Liver (tissue), 9 donors: ENCODE measurements around the gene PEAK3. TPM values are rescaled to one million over a fixed set of nuclear protein-coding genes. Genes with fewer than 3 reads are reported as not detected.

ENCODE experiments used
- DNase-seq: peaks from one replicate; pipeline ENCODE4 v3.0.0-alpha.2; 2017; ENCODE audit warnings: low spot score
- H3K27ac ChIP-seq, 2 donors: one replicate each; pipeline ENCODE4 v1.7.0; 2013; ENCODE audit warnings: inconsistent platforms in 2 of 2, low read length in 2 of 2, control low read depth in 1 of 2, low read depth in 1 of 2, mild to moderate bottlenecking in 1 of 2
- H3K27me3 ChIP-seq, 4 donors: one replicate each; pipeline versions ENCODE4 v1.6.1 to v1.7.0; 2013; ENCODE audit warnings: low read length in 3 of 4, inconsistent platforms in 1 of 4, mild to moderate bottlenecking in 1 of 4, moderate library complexity in 1 of 4; ENCODE audit not compliant: control insufficient read depth in 4 of 4, insufficient read depth in 4 of 4
- H3K36me3 ChIP-seq, 4 donors: one replicate each; pipeline versions ENCODE4 v1.6.1 to v1.7.0; 2013; ENCODE audit warnings: low read length in 3 of 4, mild to moderate bottlenecking in 3 of 4, low read depth in 1 of 4, moderate library complexity in 1 of 4; ENCODE audit not compliant: control insufficient read depth in 4 of 4, insufficient read depth in 3 of 4
- H3K4me1 ChIP-seq, 4 donors: one replicate each; pipeline versions ENCODE4 v1.6.1 to v1.7.0; 2013; ENCODE audit warnings: low read length in 3 of 4, mild to moderate bottlenecking in 3 of 4, moderate library complexity in 1 of 4; ENCODE audit not compliant: control insufficient read depth in 4 of 4, insufficient read depth in 4 of 4
- H3K4me3 ChIP-seq, 3 donors: one replicate each; pipeline versions ENCODE4 v1.6.1 to v1.7.0; 2013; ENCODE audit warnings: low read length in 3 of 3, control low read depth in 1 of 3, low read depth in 1 of 3, mild to moderate bottlenecking in 1 of 3
- H3K9ac ChIP-seq, 2 donors: one replicate each; pipeline ENCODE4 v1.7.0; 2013; ENCODE audit warnings: low read length in 2 of 2, mild to moderate bottlenecking in 2 of 2, moderate library complexity in 2 of 2, control low read depth in 1 of 2, low read depth in 1 of 2
- H3K9me3 ChIP-seq, 4 donors: one replicate each; pipeline versions ENCODE4 v1.6.1 to v1.7.0; 2013; ENCODE audit warnings: low read length in 3 of 4; ENCODE audit not compliant: control insufficient read depth in 4 of 4
- FOXA2 ChIP-seq: IDR thresholded peaks from 2 replicates; pipeline ENCODE4 v1.6.1; 2016; ENCODE audit warnings: antibody characterized with exemption
- HNF4A ChIP-seq, 2 donors: conservative IDR thresholded peaks; 2 replicates each; pipeline ENCODE4 v1.6.1; 2016; ENCODE audit warnings: antibody characterized with exemption in 2 of 2, mild to moderate bottlenecking in 2 of 2
- HNF4G ChIP-seq: IDR thresholded peaks from 2 replicates; pipeline ENCODE4 v1.6.1; 2016; ENCODE audit warnings: antibody characterized with exemption
- NR2F2 ChIP-seq: IDR thresholded peaks from 2 replicates; pipeline ENCODE4 v1.6.1; 2016; ENCODE audit warnings: antibody characterized with exemption
- RAD21 ChIP-seq, 2 donors: IDR thresholded peaks; 2 replicates each; pipeline ENCODE4 v1.6.1; 2016; ENCODE audit warnings: antibody characterized with exemption in 2 of 2, mild to moderate bottlenecking in 2 of 2
- YY1 ChIP-seq: IDR thresholded peaks from 2 replicates; pipeline ENCODE4 v1.6.1; 2016; ENCODE audit warnings: antibody characterized with exemption, mild to moderate bottlenecking
- WGBS: extraction: QIAGEN DNeasy Blood & Tissue Kit; methylation state at CpG from one replicate; pipeline ENCODE4 v1.1.7; 2013; 5-methylcytosine and 5-hydroxymethylcytosine counted together
- polyA plus RNA-seq, 2 donors: library from polyadenylated mRNA; stranded (reverse) in 1 of 2; unstranded in 1 of 2; fragments of 200-250 nt in 1 of 2; fragments of >200 nt in 1 of 2; fragmentation: Nextera tagmentation in 1 of 2; extraction: Ambion mirVana in 1 of 2; gene quantifications; one replicate each; pipeline versions ENCODE4 v1.2.1 to v1.2.3, GENCODE V29; 2013 to 2015
- total RNA-seq, 2 donors: library from RNA; depleted of rRNA; stranded (reverse); fragments of >200 nt; gene quantifications; one replicate each; pipeline ENCODE4 v1.2.3, GENCODE V29; 2014
- TF ChIP-seq, protein P1 (sequence below): IDR thresholded peaks from 2 replicates; pipeline ENCODE4 v1.6.1; 2016; ENCODE audit warnings: antibody characterized with exemption
- TF ChIP-seq, protein P2 (sequence below): IDR thresholded peaks from 2 replicates; pipeline ENCODE4 v1.6.1; 2016; ENCODE audit warnings: antibody characterized with exemption
- TF ChIP-seq, protein P3 (sequence below): IDR thresholded peaks from 2 replicates; pipeline ENCODE4 v1.6.1; 2016; ENCODE audit warnings: antibody characterized with exemption, mild to moderate bottlenecking
- donor health status: healthy.
- donor health status: healthy.
- donor health status: healthy.
- donor health status: healthy.
- donor health status: healthy.

Gene PEAK3
- total and polyA plus RNA-seq, 4 donors, result 0.09 to 0.67 (median 0.31) TPM

DNA sequence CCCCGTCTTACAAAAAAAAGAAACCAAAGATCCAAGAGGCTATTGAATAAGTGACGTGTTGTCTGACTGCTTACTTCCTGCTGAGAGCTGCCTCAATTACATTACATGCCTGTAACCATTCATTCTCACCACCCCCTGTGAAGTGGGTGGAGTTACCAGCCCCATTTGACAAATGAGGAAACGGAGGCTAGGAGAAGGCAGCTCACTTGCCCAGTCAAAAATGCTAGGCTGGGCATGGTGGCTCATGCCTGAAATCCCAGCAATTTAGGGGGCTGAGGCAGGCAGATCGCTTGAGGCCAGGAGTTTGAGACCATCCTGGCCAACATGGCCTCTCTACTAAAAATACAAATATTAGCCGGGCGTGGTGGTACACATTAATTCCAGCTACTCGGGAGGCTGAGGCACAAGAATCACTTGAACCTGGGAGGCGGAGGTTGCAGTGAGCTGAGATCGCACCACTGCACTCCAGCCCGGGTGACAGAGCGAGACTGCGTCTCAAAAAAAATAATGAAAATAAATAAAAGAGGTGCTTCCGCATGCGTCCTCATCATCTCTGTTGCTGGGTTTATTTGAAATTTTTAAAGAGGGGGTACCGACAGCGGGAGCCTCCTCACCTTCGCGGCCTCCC is 45.9 kb upstream of the PEAK3 start:
- no peak for TF ChIP-seq HNF4G
- TF ChIP-seq, protein P1, sequence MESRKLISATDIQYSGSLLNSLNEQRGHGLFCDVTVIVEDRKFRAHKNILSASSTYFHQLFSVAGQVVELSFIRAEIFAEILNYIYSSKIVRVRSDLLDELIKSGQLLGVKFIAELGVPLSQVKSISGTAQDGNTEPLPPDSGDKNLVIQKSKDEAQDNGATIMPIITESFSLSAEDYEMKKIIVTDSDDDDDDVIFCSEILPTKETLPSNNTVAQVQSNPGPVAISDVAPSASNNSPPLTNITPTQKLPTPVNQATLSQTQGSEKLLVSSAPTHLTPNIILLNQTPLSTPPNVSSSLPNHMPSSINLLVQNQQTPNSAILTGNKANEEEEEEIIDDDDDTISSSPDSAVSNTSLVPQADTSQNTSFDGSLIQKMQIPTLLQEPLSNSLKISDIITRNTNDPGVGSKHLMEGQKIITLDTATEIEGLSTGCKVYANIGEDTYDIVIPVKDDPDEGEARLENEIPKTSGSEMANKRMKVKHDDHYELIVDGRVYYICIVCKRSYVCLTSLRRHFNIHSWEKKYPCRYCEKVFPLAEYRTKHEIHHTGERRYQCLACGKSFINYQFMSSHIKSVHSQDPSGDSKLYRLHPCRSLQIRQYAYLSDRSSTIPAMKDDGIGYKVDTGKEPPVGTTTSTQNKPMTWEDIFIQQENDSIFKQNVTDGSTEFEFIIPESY, result no peak
- no peak for TF ChIP-seq HNF4A (conservative IDR thresholded peaks at IDR 0.05)
- TF ChIP-seq, protein P2, sequence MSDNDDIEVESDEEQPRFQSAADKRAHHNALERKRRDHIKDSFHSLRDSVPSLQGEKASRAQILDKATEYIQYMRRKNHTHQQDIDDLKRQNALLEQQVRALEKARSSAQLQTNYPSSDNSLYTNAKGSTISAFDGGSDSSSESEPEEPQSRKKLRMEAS, result no peak
- DNase-seq, result no peak
- Histone ChIP-seq H3K36me3 (peaks cover 0 to 12% (median 1%) of the 10 kb centered on the region in 4 donors), H3K27me3 (no peaks in the 10 kb centered on the region), H3K27ac (peak overlapping the region; percentile 11 to 62), H3K9me3 (no peaks in the 10 kb centered on the region), H3K4me1 (peaks cover 13 to 40% (median 33%) of the 10 kb centered on the region in 4 donors), H3K4me3 (peak overlapping the region; percentile 86 to 96 (median 90)), H3K9ac (peak overlapping the region; percentile 51 to 84)
- 5% methylated on average over 18 of the region's 18 CpGs for WGBS

DNA sequence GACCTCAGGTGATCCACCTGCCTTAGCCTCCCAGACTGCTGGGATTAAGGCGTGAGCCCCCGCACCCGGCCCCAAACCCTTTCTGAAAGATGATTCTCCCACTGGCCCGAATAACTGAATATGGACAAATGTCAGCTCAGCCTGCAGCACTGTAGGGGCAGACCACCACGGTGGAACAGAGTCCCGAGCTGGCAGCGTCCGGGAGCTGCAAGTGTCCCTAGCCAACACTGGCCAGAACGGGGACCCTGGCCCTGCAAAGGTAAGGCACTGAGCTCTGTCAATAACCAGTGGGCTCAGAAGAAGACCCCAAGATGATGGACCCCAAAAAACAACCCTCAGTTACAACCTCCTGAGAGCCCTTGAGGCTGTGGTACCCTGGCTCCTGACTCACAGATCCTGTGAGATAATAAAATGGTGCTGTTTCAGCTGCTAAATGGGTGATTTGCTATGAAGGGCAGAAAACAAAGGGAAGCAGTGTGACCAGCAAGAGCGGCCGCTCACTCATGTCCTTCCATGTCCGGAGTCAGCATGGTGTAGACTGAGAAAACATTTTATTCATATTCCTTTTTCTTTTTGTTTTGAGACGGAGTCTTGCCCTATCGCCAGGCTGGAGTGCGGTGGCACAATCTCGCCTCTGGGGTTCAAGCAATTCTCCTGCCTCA is 44.9 kb upstream of the PEAK3 start:
- Histone ChIP-seq H3K4me1 (peaks cover 13 to 39% (median 33%) of the 10 kb centered on the region in 4 donors), H3K36me3 (peaks cover 0 to 15% (median 2%) of the 10 kb centered on the region in 4 donors), H3K27me3 (no peaks in the 10 kb centered on the region), H3K9ac (no peak overlapping the region), H3K4me3 (no peak overlapping the region), H3K27ac (no peak overlapping the region), H3K9me3 (no peaks in the 10 kb centered on the region)
- TF ChIP-seq, protein P2, result no peak
- no peak for TF ChIP-seq FOXA2
- no peak for TF ChIP-seq YY1
- TF ChIP-seq NR2F2, result no peak
- TF ChIP-seq, protein P3, sequence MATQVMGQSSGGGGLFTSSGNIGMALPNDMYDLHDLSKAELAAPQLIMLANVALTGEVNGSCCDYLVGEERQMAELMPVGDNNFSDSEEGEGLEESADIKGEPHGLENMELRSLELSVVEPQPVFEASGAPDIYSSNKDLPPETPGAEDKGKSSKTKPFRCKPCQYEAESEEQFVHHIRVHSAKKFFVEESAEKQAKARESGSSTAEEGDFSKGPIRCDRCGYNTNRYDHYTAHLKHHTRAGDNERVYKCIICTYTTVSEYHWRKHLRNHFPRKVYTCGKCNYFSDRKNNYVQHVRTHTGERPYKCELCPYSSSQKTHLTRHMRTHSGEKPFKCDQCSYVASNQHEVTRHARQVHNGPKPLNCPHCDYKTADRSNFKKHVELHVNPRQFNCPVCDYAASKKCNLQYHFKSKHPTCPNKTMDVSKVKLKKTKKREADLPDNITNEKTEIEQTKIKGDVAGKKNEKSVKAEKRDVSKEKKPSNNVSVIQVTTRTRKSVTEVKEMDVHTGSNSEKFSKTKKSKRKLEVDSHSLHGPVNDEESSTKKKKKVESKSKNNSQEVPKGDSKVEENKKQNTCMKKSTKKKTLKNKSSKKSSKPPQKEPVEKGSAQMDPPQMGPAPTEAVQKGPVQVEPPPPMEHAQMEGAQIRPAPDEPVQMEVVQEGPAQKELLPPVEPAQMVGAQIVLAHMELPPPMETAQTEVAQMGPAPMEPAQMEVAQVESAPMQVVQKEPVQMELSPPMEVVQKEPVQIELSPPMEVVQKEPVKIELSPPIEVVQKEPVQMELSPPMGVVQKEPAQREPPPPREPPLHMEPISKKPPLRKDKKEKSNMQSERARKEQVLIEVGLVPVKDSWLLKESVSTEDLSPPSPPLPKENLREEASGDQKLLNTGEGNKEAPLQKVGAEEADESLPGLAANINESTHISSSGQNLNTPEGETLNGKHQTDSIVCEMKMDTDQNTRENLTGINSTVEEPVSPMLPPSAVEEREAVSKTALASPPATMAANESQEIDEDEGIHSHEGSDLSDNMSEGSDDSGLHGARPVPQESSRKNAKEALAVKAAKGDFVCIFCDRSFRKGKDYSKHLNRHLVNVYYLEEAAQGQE, result no peak
- no peak for TF ChIP-seq RAD21 (IDR thresholded peaks at IDR 0.05)
- DNase-seq, result no peak
- WGBS, result 93% methylated on average over 16 of the region's 16 CpGs
